Lower leg skin (tissue), 3 donors: ENCODE measurements around the gene SRGN.

ENCODE experiments used
- CTCF ChIP-seq, 3 donors: fragments of 450-650 bp; IDR thresholded peaks; one replicate each; pipeline ENCODE4 v1.5.1; 2016; ENCODE audit warnings: antibody characterized with exemption in 3 of 3, mild to moderate bottlenecking in 3 of 3, moderate library complexity in 2 of 3
- POLR2A ChIP-seq, 2 donors: fragments of 450-650 bp; IDR thresholded peaks; one replicate each; pipeline ENCODE4 v1.6.1; 2016 to 2017; ENCODE audit warnings: antibody characterized with exemption in 2 of 2, mild to moderate bottlenecking in 1 of 2, moderate library complexity in 1 of 2

DNA sequence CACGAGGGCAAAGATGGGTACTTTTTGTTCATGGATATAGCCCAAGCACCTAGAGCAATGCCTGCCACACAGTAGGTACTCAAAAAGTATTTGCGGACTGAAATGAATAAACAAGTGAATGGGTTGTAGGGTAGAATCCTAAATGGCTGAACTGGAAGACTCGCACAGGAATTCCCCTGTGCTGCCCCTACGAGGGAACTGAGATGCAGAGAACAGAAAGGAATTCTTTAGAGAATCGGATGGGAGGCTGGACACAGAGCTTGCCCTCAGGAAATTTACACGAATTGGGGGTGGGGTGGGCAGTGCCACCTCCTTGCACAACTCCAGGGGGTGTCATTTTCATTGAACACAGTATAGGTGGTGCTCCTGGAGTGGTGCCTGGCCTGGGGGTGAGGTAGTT is 35.2 kb upstream of the SRGN start:
- TF ChIP-seq CTCF (IDR thresholded peaks at IDR 0.05) (no peak), POLR2A (IDR thresholded peaks at IDR 0.05) (no peak)
